ENCODE data around the gene RNF133.

GRCh38 chr7:122675011-122675410, 23.9 kb downstream of the RNF133 start:
- TF ChIP-seq, protein P1, sequence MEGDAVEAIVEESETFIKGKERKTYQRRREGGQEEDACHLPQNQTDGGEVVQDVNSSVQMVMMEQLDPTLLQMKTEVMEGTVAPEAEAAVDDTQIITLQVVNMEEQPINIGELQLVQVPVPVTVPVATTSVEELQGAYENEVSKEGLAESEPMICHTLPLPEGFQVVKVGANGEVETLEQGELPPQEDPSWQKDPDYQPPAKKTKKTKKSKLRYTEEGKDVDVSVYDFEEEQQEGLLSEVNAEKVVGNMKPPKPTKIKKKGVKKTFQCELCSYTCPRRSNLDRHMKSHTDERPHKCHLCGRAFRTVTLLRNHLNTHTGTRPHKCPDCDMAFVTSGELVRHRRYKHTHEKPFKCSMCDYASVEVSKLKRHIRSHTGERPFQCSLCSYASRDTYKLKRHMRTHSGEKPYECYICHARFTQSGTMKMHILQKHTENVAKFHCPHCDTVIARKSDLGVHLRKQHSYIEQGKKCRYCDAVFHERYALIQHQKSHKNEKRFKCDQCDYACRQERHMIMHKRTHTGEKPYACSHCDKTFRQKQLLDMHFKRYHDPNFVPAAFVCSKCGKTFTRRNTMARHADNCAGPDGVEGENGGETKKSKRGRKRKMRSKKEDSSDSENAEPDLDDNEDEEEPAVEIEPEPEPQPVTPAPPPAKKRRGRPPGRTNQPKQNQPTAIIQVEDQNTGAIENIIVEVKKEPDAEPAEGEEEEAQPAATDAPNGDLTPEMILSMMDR (conservative IDR thresholded peaks at IDR 0.05), result no peak
- TF ChIP-seq EZH2 (IDR thresholded peaks at IDR 0.05; ENCODE audit: low read depth), result no peak

Data from PC-9 (cell line).